CD8-positive, alpha-beta memory T cell (primary cell): ENCODE data around the gene SUMF1. TPM values are rescaled to one million over a fixed set of nuclear protein-coding genes. Genes with fewer than 3 reads are reported as not detected.
A peak's percentile ranks its signal among the peaks of the same experiment; 100 is the strongest.

Source experiments
- CTCF ChIA-PET: fragments of 350-600 bp; sonication (Branson Sonifier 250); formaldehyde crosslinking; loops from one replicate; lab custom pipeline; 2021; ENCODE audit warnings: antibody characterized with exemption; lab: Charles Lee
- POLR2A ChIA-PET: fragments of 350-600 bp; sonication (Branson Sonifier 250); formaldehyde crosslinking; loops from one replicate; lab custom pipeline; 2021; ENCODE audit warnings: antibody characterized with exemption; lab: Charles Lee
- DNase-seq, 5 donors: peaks; one replicate each; pipeline versions ENCODE4 v3.0.0 to v3.0.0-alpha.2; 2020 to 2022; ENCODE audit warnings: mixed read lengths in 1 of 5
- H3K27ac ChIP-seq: one replicate; pipeline ENCODE4 v1.7.0; 2013; ENCODE audit warnings: low read depth, mild to moderate bottlenecking, low read length, moderate library complexity
- H3K27me3 ChIP-seq: 2 replicates; pipeline ENCODE4 v1.7.0; 2013; ENCODE audit warnings: low read length, mild to moderate bottlenecking; ENCODE audit not compliant: insufficient read depth, poor library complexity, severe bottlenecking
- H3K36me3 ChIP-seq: 2 replicates; pipeline ENCODE4 v1.7.0; 2013; ENCODE audit warnings: mild to moderate bottlenecking, low read length, moderate library complexity; ENCODE audit not compliant: insufficient read depth
- H3K4me1 ChIP-seq: 2 replicates; pipeline ENCODE4 v1.7.0; 2013; ENCODE audit warnings: mild to moderate bottlenecking, low read length, moderate library complexity; ENCODE audit not compliant: insufficient read depth
- H3K4me3 ChIP-seq: 2 replicates; pipeline ENCODE4 v1.7.0; 2013; ENCODE audit warnings: mild to moderate bottlenecking, low read length
- H3K9me3 ChIP-seq: 2 replicates; pipeline ENCODE4 v1.7.0; 2013; ENCODE audit warnings: mild to moderate bottlenecking, low read length
- H3K27ac Mint-ChIP-seq, 8 donors: one replicate each; pipeline ENCODE4 v1.8.0; 2020 to 2021; ENCODE audit warnings: mixed read lengths in 8 of 8, mild to moderate bottlenecking in 6 of 8, inconsistent platforms in 3 of 8, moderate library complexity in 3 of 8
- H3K27me3 Mint-ChIP-seq, 2 donors: one replicate each; pipeline ENCODE4 v1.8.0; 2020 to 2021; ENCODE audit warnings: mixed read lengths in 2 of 2, mild to moderate bottlenecking in 1 of 2, moderate library complexity in 1 of 2
- H3K36me3 Mint-ChIP-seq, 3 donors: one replicate each; pipeline ENCODE4 v1.8.0; 2020 to 2021; ENCODE audit warnings: mixed read lengths in 3 of 3, inconsistent platforms in 1 of 3, mild to moderate bottlenecking in 1 of 3
- H3K4me1 Mint-ChIP-seq, 3 donors: one replicate each; pipeline ENCODE4 v1.8.0; 2020 to 2021; ENCODE audit warnings: mixed read lengths in 3 of 3, inconsistent platforms in 1 of 3, mild to moderate bottlenecking in 1 of 3
- H3K4me3 Mint-ChIP-seq, 7 donors: one replicate each; pipeline ENCODE4 v1.8.0; 2020 to 2021; ENCODE audit warnings: mixed read lengths in 7 of 7, mild to moderate bottlenecking in 6 of 7, moderate library complexity in 4 of 7, inconsistent platforms in 2 of 7
- H3K9me3 Mint-ChIP-seq, 5 donors: one replicate each; pipeline ENCODE4 v1.8.0; 2020 to 2022; ENCODE audit warnings: mixed read lengths in 5 of 5, mild to moderate bottlenecking in 3 of 5, moderate library complexity in 2 of 5, inconsistent platforms in 1 of 5
- polyA plus RNA-seq: library from polyadenylated mRNA; unstranded; fragments of 300-500 nt; fragmentation: Illumina TruSeq; gene quantifications from one replicate; pipeline ENCODE4 v1.2.3, GENCODE V29; 2021
- total RNA-seq, 2 experiments: library from RNA; stranded (reverse); gene quantifications; one replicate each; pipeline ENCODE4 v1.2.3, GENCODE V29; 2021

The SUMF1 gene
- total and polyA plus RNA-seq, 3 experiments from 2014 or later, result 12.1 to 28.7 (median 13.0) TPM

DNA sequence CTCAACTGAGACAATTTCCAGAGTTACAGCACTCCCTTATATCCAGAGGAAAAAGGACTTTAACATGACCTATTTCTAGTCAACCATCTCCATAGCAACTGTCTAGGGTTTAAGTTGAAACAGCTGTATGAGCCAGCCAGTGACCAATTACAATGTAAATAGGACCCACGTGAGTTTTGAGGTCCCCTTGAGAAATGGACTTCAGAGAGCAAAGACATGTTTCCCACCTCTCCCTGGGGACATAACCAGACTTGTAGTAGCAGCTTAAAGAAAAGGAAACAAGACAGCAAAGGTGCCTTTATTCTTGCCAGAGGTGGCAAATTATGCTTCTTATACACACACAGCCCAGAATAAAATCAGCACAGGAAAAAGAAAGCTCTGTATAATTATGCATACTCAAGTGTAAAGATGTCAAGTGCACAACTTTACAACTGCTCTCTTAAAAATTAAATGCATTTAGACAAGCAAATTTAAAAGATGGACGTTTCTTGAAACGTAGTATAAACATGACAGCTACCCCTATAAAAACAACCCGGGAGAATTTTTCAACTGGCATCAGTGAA, 40.2 kb downstream of the SUMF1 start:
- H3K4me3 ChIP-seq, result no peak overlapping the region
- H3K9me3 Mint-ChIP-seq, result no peaks in the 10 kb centered on the region
- H3K27ac ChIP-seq, result no peak overlapping the region
- no peaks in the 10 kb centered on the region for H3K27me3 ChIP-seq
- peaks cover 7 to 18% (median 9%) of the 10 kb centered on the region in 3 donors for H3K36me3 Mint-ChIP-seq
- H3K9me3 ChIP-seq, result no peaks in the 10 kb centered on the region
- no peak overlapping the region for H3K4me3 Mint-ChIP-seq
- peaks cover 6 to 20% (median 16%) of the 10 kb centered on the region in 3 donors for H3K4me1 Mint-ChIP-seq
- H3K27me3 Mint-ChIP-seq, result no peaks in the 10 kb centered on the region
- POLR2A ChIA-PET, result no interaction called here
- CTCF ChIA-PET, result no interaction called here
- no peaks in the 10 kb centered on the region for H3K4me1 ChIP-seq
- no peak for DNase-seq
- peaks cover 7% of the 10 kb centered on the region for H3K36me3 ChIP-seq
- H3K27ac Mint-ChIP-seq, result peak overlapping the region in 1 of 8 donors; percentile 43

GRCh38 chr3:4426261-4426781, 40.7 kb downstream of the SUMF1 start:
- no peaks in the 10 kb centered on the region for H3K27me3 ChIP-seq
- H3K36me3 ChIP-seq, result peaks cover 7% of the 10 kb centered on the region
- POLR2A ChIA-PET, result no interaction called here
- Mint-ChIP-seq H3K9me3 (no peaks in the 10 kb centered on the region), H3K36me3 (peaks cover 1 to 13% (median 5%) of the 10 kb centered on the region in 3 donors), H3K4me3 (no peak overlapping the region), H3K27ac (peak overlapping the region in 1 of 8 donors; percentile 47), H3K27me3 (no peaks in the 10 kb centered on the region), H3K4me1 (peaks cover 6 to 20% (median 16%) of the 10 kb centered on the region in 3 donors)
- H3K27ac ChIP-seq, result no peak overlapping the region
- H3K4me1 ChIP-seq, result no peaks in the 10 kb centered on the region
- no peak overlapping the region for H3K4me3 ChIP-seq
- CTCF ChIA-PET, result no interaction called here
- no peaks in the 10 kb centered on the region for H3K9me3 ChIP-seq
- DNase-seq, result no peak

DNA sequence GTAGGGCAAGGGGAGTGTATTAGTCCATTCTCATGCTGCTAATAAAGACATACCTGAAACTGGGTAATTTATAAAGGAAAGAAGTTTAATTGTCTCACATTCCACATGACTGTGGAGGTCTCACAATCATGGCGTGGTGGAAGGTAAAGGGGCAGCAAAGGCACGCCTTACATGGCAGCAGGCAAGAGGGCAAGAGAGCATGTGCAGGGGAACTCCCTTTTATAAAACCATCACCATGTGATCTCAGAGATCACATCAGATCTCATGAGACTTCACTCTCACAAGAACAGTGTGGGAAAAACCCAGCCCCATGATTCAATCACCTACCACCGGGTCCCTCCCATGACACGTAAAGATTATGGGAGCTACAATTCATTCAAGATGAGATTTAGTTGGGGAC, 41.4 kb downstream of the SUMF1 start:
- no peaks in the 10 kb centered on the region for H3K9me3 Mint-ChIP-seq
- Histone ChIP-seq H3K9me3 (no peaks in the 10 kb centered on the region), H3K4me3 (no peak overlapping the region), H3K4me1 (no peaks in the 10 kb centered on the region), H3K27me3 (no peaks in the 10 kb centered on the region), H3K36me3 (peaks cover 7% of the 10 kb centered on the region), H3K27ac (no peak overlapping the region)
- peaks cover 0 to 11% (median 5%) of the 10 kb centered on the region in 3 donors for H3K36me3 Mint-ChIP-seq
- POLR2A ChIA-PET, result no interaction called here
- H3K4me3 Mint-ChIP-seq, result no peak overlapping the region
- CTCF ChIA-PET, result no interaction called here
- DNase-seq, result no peak
- peak overlapping the region in 1 of 8 donors; percentile 2 for H3K27ac Mint-ChIP-seq
- H3K4me1 Mint-ChIP-seq, result peaks cover 6 to 20% (median 16%) of the 10 kb centered on the region in 3 donors
- no peaks in the 10 kb centered on the region for H3K27me3 Mint-ChIP-seq

- H3K9me3 Mint-ChIP-seq, result no peaks in the 10 kb centered on the region
- ChIA-PET CTCF (no interaction called here), POLR2A (no interaction called here)
- H3K27me3 ChIP-seq, result no peaks in the 10 kb centered on the region
- H3K4me1 Mint-ChIP-seq, result peaks cover 6 to 20% (median 16%) of the 10 kb centered on the region in 3 donors
- H3K9me3 ChIP-seq, result no peaks in the 10 kb centered on the region
- H3K36me3 ChIP-seq, result peaks cover 7% of the 10 kb centered on the region
- H3K27ac Mint-ChIP-seq, result no peak overlapping the region
- H3K27ac ChIP-seq, result no peak overlapping the region
- no peak for DNase-seq
- H3K4me1 ChIP-seq, result no peaks in the 10 kb centered on the region
- H3K36me3 Mint-ChIP-seq, result peaks cover 0 to 11% (median 2%) of the 10 kb centered on the region in 3 donors
- no peaks in the 10 kb centered on the region for H3K27me3 Mint-ChIP-seq
- H3K4me3 Mint-ChIP-seq, result no peak overlapping the region
- H3K4me3 ChIP-seq, result no peak overlapping the region
These were observed 42.0 kb downstream of the SUMF1 start for GRCh38 chr3:4425055-4425454.

DNA sequence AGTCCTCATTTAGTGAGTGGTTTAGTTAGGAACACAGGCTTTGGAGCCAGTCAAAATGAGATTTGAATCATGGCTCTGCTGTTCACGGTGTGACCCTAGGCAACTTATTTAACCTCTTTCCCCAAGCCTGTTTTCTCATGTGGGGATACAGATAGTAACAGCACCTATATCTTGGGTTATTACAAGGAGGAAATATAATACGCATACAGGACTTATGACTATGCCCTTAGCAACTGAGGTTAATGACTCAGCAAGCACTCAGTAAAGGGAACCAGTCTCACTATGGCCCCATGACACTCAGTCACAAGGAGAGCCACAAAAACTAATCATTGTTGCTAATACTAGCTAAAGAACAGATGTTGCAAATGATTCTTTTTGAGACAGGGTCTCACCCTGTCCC, 45.9 kb downstream of the SUMF1 start:
- Histone ChIP-seq H3K27ac (no peak overlapping the region), H3K27me3 (no peaks in the 10 kb centered on the region), H3K9me3 (no peaks in the 10 kb centered on the region), H3K36me3 (peaks cover 7% of the 10 kb centered on the region), H3K4me3 (no peak overlapping the region), H3K4me1 (no peaks in the 10 kb centered on the region)
- no peaks in the 10 kb centered on the region for H3K9me3 Mint-ChIP-seq
- H3K4me1 Mint-ChIP-seq, result peaks cover 0 to 8% (median 2%) of the 10 kb centered on the region in 3 donors
- H3K27me3 Mint-ChIP-seq, result no peaks in the 10 kb centered on the region
- no peak overlapping the region for H3K27ac Mint-ChIP-seq
- ChIA-PET POLR2A (no interaction called here), CTCF (no interaction called here)
- no peak for DNase-seq
- H3K36me3 Mint-ChIP-seq, result peaks cover 0 to 34% (median 13%) of the 10 kb centered on the region in 3 donors
- H3K4me3 Mint-ChIP-seq, result no peak overlapping the region

DNA sequence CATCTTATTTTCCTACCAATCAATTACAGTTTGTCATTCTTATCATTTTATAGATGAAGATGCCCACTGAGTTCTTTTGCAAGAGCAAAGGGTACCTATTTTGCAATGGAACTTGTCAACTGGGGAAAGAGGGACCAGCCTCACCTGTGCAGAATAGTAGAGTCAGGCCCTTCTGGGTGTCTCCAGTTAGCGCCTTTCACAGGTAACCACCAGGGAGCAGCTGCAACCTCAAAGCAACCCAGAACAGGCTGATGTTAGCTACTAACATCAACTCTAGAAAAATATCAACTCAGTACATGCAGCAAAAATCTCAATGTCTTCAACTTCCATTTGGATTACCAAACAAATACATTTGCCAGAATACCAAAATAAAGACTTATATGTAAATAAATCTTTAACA, 47.1 kb downstream of the SUMF1 start:
- ChIA-PET POLR2A (no interaction called here), CTCF (no interaction called here)
- Histone ChIP-seq H3K27ac (no peak overlapping the region), H3K27me3 (no peaks in the 10 kb centered on the region), H3K4me3 (no peak overlapping the region), H3K36me3 (peaks cover 7% of the 10 kb centered on the region), H3K4me1 (no peaks in the 10 kb centered on the region), H3K9me3 (no peaks in the 10 kb centered on the region)
- Mint-ChIP-seq H3K27ac (peak overlapping the region in 1 of 8 donors; percentile 81), H3K4me1 (no peaks in the 10 kb centered on the region), H3K27me3 (no peaks in the 10 kb centered on the region), H3K36me3 (peaks cover 0 to 43% (median 9%) of the 10 kb centered on the region in 3 donors), H3K4me3 (no peak overlapping the region), H3K9me3 (no peaks in the 10 kb centered on the region)
- no peak for DNase-seq

- no peak for DNase-seq
- Mint-ChIP-seq H3K9me3 (no peaks in the 10 kb centered on the region), H3K4me3 (no peak overlapping the region), H3K27me3 (no peaks in the 10 kb centered on the region), H3K36me3 (peaks cover 0 to 46% (median 11%) of the 10 kb centered on the region in 3 donors), H3K27ac (peak overlapping the region in 1 of 8 donors; percentile 81), H3K4me1 (no peaks in the 10 kb centered on the region)
- no peak overlapping the region for H3K4me3 ChIP-seq
- CTCF ChIA-PET, result no interaction called here
- peaks cover 5% of the 10 kb centered on the region for H3K36me3 ChIP-seq
- H3K4me1 ChIP-seq, result no peaks in the 10 kb centered on the region
- H3K27ac ChIP-seq, result no peak overlapping the region
- H3K9me3 ChIP-seq, result no peaks in the 10 kb centered on the region
- POLR2A ChIA-PET, result no interaction called here
- no peaks in the 10 kb centered on the region for H3K27me3 ChIP-seq
These were observed 47.7 kb downstream of the SUMF1 start for GRCh38 chr3:4419386-4419785.

DNA sequence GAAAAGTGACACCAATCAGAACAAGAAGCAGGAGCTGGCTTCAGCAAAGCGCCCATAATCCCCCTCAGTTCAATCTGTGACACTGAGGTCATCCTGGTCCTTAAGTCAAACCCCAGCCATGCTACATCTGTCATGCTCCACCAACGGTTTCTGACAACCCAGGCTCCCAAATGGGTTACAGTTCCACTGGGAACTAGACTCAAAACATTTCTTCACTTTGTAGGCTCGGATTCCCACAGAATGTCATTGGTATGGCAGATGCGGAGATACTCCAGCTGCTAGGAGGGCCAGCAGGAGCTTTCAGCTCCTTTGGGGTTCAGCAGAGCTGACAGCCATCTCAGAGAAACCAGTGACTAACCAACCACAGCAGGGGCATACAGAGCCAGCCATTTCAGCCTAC, 48.9 kb downstream of the SUMF1 start:
- H3K4me3 ChIP-seq, result no peak overlapping the region
- DNase-seq, result no peak
- no peaks in the 10 kb centered on the region for H3K27me3 Mint-ChIP-seq

More for the DNA sequence above, 48.9 kb downstream of the SUMF1 start:
- no peak overlapping the region for H3K4me3 Mint-ChIP-seq
- Histone ChIP-seq H3K9me3 (no peaks in the 10 kb centered on the region), H3K27me3 (no peaks in the 10 kb centered on the region), H3K27ac (no peak overlapping the region), H3K4me1 (no peaks in the 10 kb centered on the region), H3K36me3 (no peaks in the 10 kb centered on the region)
- H3K9me3 Mint-ChIP-seq, result no peaks in the 10 kb centered on the region
- H3K4me1 Mint-ChIP-seq, result no peaks in the 10 kb centered on the region
- peaks cover 0 to 51% (median 9%) of the 10 kb centered on the region in 3 donors for H3K36me3 Mint-ChIP-seq
- ChIA-PET CTCF (no interaction called here), POLR2A (no interaction called here)
- H3K27ac Mint-ChIP-seq, result no peak overlapping the region
